ENCODE measurements around the gene HOXA7.

Gene HOXA7

GRCh38 chr7:27200761-27201579, 44.5 kb upstream of the HOXA7 start:
- DNase-seq (ENCODE audit: insufficient read length, low spot score) = no peak
- peak; percentile 13 for FAIRE-seq
- TF ChIP-seq SPI1 (IDR thresholded peaks at IDR 0.05; ENCODE audit: low read depth, low read length) (peak; percentile 48; the same call in 1 of the 2 replicates), POU2F2 (IDR thresholded peaks at IDR 0.05; ENCODE audit: low read depth, low read length) (no peak)

DNA sequence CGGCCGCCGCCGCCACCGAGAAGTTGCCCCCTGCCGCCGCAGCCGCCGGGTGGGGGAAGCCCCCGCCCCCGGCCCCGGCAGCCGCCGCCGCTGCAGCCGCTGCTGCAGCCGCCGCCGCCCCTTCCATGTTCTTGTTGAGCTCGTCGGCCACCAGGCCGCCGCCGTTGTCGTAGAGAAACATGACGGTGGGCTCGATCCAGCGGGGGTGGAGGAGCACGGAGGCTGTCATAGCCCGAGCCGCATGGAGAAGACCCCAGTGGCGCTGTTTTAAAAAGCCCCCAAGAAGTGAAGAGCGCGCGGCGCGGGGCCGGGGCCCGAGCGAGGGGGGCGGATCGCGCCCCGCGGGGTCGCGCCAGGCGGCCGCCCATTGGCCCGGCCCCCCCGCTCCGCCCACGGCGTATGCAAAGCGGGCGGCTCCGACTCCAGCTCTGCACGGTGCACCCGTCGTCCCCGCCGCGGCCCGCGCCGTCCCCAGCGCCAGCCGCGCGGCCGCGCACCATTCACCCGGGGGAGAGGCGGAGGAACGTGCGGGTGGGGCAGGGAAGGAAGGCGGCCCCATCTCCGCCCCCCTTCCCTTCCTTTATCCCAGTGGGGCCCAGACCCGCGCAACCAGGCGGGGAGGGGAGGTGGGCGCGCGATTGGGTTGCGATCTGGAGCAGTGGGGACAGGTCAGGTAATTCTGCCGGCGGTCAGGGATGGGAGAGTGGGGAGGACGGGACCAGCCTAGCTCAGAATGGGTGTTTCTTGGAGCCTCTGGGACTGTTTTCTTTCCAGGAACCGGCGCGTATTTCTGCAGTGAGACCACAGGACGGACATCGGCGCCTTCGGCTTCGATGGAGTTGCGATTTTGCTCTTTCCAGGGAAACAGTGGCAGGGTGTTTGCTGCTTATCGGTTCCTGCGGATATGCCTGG, 43.6 kb upstream of the HOXA7 start, which contains the start of gene HOXA13:
Gene HOXA13 (minus strand): TSS at position 243 of the 912 bp plus-strand sequence. CDS start 14 bp downstream, at position 229.
- FAIRE-seq (no peak), DNase-seq (ENCODE audit: insufficient read length, low spot score) (no peak)
- TF ChIP-seq POLR2A (IDR thresholded peaks at IDR 0.05; ENCODE audit: low read depth, low read length) (no peak), POLR2AphosphoS5 (IDR thresholded peaks at IDR 0.05; ENCODE audit: low read depth, low read length) (no peak), PAX5 (IDR thresholded peaks at IDR 0.05; ENCODE audit: insufficient read depth, low read length, severe bottlenecking) (no peak), POU2F2 (IDR thresholded peaks at IDR 0.05; ENCODE audit: low read depth, low read length) (no peak), TAF1 (IDR thresholded peaks at IDR 0.05; ENCODE audit: low read depth, low read length) (no peak), SPI1 (IDR thresholded peaks at IDR 0.05; ENCODE audit: low read depth, low read length) (no peak)

DNA sequence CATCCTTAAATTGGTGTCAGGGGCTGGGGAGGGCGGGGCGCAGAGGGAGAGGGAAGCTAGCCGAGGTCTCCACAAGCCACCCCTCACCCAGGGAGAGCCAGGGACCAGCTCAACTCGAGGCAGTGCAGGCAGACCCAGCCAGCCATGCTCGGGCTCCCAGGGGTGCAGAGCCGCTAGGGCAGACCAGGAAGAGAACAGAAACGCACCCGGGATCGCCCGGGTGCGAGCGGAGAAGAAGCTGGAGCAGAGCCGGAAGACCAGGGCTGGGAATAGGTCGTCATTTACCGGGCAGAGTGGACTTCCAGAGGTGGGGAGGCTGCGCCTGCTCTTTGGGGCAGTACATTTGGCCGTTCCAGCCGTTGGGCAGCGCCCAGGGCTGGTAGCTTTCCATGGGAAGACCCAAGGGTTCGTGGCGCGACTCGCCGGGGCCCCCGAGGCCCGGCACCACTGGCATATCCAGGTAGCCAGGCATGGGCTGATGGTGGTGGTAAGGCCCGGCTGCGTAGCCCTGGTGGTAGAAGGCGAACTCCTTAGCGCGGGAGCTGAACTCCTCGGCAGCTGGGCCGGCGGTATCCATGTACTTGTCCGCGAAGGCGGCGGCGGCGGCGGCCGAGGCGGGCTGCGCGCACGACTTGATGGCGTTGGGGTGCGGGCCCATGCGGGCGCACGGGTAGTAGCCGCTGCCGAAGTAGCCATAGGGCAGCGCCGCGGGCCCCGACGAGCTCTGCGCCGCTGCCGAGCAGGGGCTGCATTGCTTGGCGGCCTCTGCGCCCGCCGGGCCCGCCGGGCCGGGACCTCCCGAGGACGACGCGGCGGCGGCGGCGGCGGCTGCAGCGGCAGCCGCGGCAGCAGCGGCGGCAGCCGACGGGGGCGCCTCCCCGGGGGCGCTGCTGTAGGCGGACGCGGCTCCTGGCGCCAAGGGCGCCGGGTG, 42.7 kb upstream of the HOXA7 start:
- DNase-seq (ENCODE audit: insufficient read length, low spot score) = no peak
- no peak for FAIRE-seq
- no peak for TF ChIP-seq SPI1 (IDR thresholded peaks at IDR 0.05; ENCODE audit: low read depth, low read length)
- TF ChIP-seq TAF1 (IDR thresholded peaks at IDR 0.05; ENCODE audit: low read depth, low read length) = no peak
- TF ChIP-seq POU2F2 (IDR thresholded peaks at IDR 0.05; ENCODE audit: low read depth, low read length) = no peak
- no peak for TF ChIP-seq POLR2AphosphoS5 (IDR thresholded peaks at IDR 0.05; ENCODE audit: low read depth, low read length)
- TF ChIP-seq POLR2A (IDR thresholded peaks at IDR 0.05; ENCODE audit: low read depth, low read length) = no peak
- TF ChIP-seq PAX5 (IDR thresholded peaks at IDR 0.05; ENCODE audit: insufficient read depth, low read length, severe bottlenecking) = no peak

- DNase-seq (ENCODE audit: insufficient read length, low spot score) (no peak), FAIRE-seq (no peak)
- no peak for TF ChIP-seq POLR2A (IDR thresholded peaks at IDR 0.05; ENCODE audit: low read depth, low read length)
- no peak for TF ChIP-seq POLR2AphosphoS5 (IDR thresholded peaks at IDR 0.05; ENCODE audit: low read depth, low read length)
- TF ChIP-seq SPI1 (IDR thresholded peaks at IDR 0.05; ENCODE audit: low read depth, low read length) = no peak
- no peak for TF ChIP-seq PAX5 (IDR thresholded peaks at IDR 0.05; ENCODE audit: insufficient read depth, low read length, severe bottlenecking)
- no peak for TF ChIP-seq POU2F2 (IDR thresholded peaks at IDR 0.05; ENCODE audit: low read depth, low read length)
- no peak for TF ChIP-seq TAF1 (IDR thresholded peaks at IDR 0.05; ENCODE audit: low read depth, low read length)
These were observed 41.8 kb upstream of the HOXA7 start for GRCh38 chr7:27198138-27198841.

DNA sequence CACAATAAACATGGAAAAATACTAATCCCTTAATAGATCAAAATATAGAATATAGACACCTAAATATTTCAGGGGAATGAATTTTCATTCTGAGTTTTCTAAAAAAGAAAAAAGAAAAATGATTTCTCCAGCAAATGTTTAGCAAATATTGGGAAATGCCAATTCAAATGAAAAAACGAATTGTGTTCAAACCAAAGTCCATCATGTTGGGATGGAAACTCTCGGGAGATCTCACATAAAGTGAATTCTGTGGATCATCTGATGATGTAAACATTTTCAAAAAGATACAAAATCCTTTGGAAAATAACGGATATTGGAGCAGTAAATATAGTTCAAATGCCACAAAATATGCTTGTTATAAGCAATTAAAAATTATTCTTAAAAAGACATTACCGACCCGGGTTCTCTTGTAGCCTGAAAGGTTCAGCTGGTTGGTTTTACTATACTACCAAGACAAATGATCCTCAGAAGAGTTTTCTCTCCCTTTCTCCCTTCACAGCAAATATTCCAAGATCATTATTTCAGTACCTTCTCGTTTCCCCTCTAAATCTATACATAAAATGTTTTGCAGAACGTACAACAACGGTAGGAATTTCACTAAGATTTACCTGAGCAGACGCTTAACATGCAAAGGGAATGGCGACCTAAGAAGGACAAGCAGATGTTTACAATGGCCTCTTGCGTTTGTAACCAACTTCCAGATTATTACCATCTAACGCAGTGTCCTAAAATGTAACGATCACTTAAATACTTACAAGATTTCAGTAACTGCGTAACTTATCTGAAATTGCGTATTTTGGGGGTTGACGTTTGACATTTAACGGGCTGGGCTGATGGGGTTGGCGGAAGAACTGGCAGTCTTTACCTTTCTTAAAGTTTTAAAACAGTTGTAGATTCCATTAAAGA, 40.9 kb upstream of the HOXA7 start:
- TF ChIP-seq POU2F2 (IDR thresholded peaks at IDR 0.05; ENCODE audit: low read depth, low read length) (no peak), SPI1 (IDR thresholded peaks at IDR 0.05; ENCODE audit: low read depth, low read length) (no peak), POLR2A (IDR thresholded peaks at IDR 0.05; ENCODE audit: low read depth, low read length) (no peak), POLR2AphosphoS5 (IDR thresholded peaks at IDR 0.05; ENCODE audit: low read depth, low read length) (no peak), PAX5 (IDR thresholded peaks at IDR 0.05; ENCODE audit: insufficient read depth, low read length, severe bottlenecking) (no peak), TAF1 (IDR thresholded peaks at IDR 0.05; ENCODE audit: low read depth, low read length) (no peak)
- FAIRE-seq = no peak
- DNase-seq (ENCODE audit: insufficient read length, low spot score) = no peak

- FAIRE-seq (peak; percentile 88), DNase-seq (ENCODE audit: insufficient read length, low spot score) (peak; percentile 60)
- TF ChIP-seq POLR2AphosphoS5 (IDR thresholded peaks at IDR 0.05; ENCODE audit: low read depth, low read length) (no peak), TAF1 (IDR thresholded peaks at IDR 0.05; ENCODE audit: low read depth, low read length) (no peak), POLR2A (IDR thresholded peaks at IDR 0.05; ENCODE audit: low read depth, low read length) (no peak), SPI1 (IDR thresholded peaks at IDR 0.05; ENCODE audit: low read depth, low read length) (no peak), POU2F2 (IDR thresholded peaks at IDR 0.05; ENCODE audit: low read depth, low read length) (no peak), PAX5 (IDR thresholded peaks at IDR 0.05; ENCODE audit: insufficient read depth, low read length, severe bottlenecking) (no peak)
These were observed 39.9 kb upstream of the HOXA7 start for GRCh38 chr7:27196287-27196767.

- TF ChIP-seq POLR2A (IDR thresholded peaks at IDR 0.05; ENCODE audit: low read depth, low read length) (no peak), POU2F2 (IDR thresholded peaks at IDR 0.05; ENCODE audit: low read depth, low read length) (no peak)
- FAIRE-seq = no peak
- DNase-seq (ENCODE audit: insufficient read length, low spot score) = no peak
These were observed 38.4 kb upstream of the HOXA7 start for GRCh38 chr7:27194686-27195379.
